Hypothalamus (tissue), 51 donors: ENCODE data around the gene FREM2.
A peak's percentile ranks its signal among the peaks of the same experiment; 100 is the strongest.

Experiments
- DNase-seq, 51 donors: peaks; one replicate each; lab custom pipeline; 2025; lab: John Stamatoyannopoulos, UW

FREM2 gene

GRCh38 chr13:38880397-38880796 lies 193.5 kb downstream of the FREM2 start:
- DNase-seq = no peak

- DNase-seq = no peak
Observed at GRCh38 chr13:38883783-38884182, 196.9 kb downstream of the FREM2 start.

- DNase-seq = no peak
Observed at GRCh38 chr13:38888309-38888708, 201.4 kb downstream of the FREM2 start.

DNA sequence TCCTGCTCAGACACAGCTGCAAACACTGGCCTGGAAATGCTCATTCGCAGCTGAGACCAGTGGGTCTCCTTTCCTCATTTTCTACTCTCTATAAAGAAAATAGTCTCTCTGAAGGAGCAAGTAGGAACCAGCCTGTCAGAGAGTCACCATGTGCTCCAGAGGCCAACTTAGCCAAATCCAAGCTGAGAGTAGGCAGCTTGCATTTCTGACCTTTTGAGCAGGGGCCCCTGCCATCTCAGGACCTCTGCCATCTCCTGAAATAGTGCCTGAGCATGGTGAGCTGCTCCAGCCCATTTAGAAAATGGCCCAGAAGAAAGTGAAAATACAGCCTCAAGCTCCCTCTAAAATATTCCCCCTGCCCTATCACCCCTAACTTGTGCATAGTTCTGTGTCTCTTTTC lies 208.2 kb downstream of the FREM2 start:
- DNase-seq = no peak

- DNase-seq = no peak
Observed at GRCh38 chr13:38897521-38897920, 210.6 kb downstream of the FREM2 start.

- no peak for DNase-seq
Observed at GRCh38 chr13:38898481-38898880, 211.6 kb downstream of the FREM2 start.

- DNase-seq = no peak
Observed at GRCh38 chr13:38899571-38899970, 212.7 kb downstream of the FREM2 start.

- peak in 2 of 51 donors; percentile 9 to 22 for DNase-seq
Observed at GRCh38 chr13:38900188-38900587, 213.3 kb downstream of the FREM2 start.

DNA sequence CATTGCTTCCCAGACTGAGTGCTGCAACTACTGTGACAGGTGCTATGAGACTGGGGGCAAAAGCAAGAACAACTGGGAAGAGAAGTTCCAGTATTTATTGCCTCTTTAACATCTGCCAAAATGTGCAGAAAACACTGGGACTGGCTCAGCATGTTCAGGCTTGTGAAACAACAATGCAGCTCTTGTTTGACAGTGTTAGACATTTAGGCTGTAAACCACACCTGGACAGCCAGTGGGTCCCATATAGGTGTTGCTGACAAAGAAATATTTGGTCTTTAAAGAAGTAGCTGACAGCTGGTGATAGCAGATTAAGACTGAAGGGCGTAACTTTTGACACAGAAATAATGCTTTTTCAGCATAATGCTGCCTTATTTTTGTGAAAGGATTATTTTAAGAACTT lies 215.7 kb downstream of the FREM2 start:
- DNase-seq = no peak

GRCh38 chr13:38905081-38905480 lies 218.2 kb downstream of the FREM2 start:
- DNase-seq = no peak

- DNase-seq = no peak
Observed at GRCh38 chr13:38905861-38906260, 219.0 kb downstream of the FREM2 start.

GRCh38 chr13:38908574-38908973 lies 221.7 kb downstream of the FREM2 start:
- DNase-seq = no peak

DNA sequence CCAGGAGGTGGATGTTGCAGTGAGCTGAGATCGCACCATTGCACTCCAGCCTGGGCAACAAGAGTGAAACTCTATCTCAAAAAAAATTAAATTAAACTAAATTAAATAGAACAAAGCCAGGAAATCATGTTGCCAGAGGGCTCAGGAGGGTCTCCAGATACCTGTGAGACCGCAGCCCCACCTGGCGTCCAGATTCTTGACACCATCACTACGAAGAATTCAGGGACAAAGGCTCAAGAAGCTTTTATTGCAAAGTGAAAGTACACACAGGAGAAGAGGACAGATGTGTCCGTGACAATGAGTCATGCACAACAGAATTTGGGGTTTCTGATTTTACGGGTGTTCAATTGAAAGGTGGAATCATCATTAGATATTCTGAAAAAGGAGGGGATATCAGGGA lies 227.2 kb downstream of the FREM2 start:
- DNase-seq = no peak

GRCh38 chr13:38921081-38921480 lies 234.2 kb downstream of the FREM2 start:
- no peak for DNase-seq

GRCh38 chr13:38922170-38922569 lies 235.3 kb downstream of the FREM2 start:
- no peak for DNase-seq

DNA sequence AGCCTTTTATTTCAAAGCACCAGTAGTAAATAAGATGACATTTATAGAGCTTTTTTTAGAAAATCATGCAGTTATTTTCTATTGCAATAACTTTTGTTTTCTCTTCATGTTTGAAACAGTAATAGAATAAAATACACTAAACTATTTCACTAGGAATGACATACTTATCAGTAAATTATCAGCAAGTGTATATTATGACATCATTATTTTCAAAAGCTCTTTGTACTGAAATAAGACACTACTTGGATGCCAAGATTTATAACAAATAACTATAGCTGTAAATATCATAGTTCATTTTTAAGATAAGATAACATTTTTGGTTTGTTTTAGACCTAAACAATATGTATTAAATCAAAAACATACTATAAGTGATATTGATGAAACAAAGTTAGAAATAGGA lies 246.9 kb downstream of the FREM2 start:
- no peak for DNase-seq
